Progenitor cell of endocrine pancreas (in vitro differentiated cells): ENCODE data around the gene CDH26. TPM values are rescaled to one million over a fixed set of nuclear protein-coding genes. Genes with fewer than 3 reads are reported as not detected.

ENCODE experiments used
- DNase-seq: peaks from one replicate; pipeline ENCODE4 v3.0.0; 2021; ENCODE audit warnings: low spot score; ENCODE audit not compliant: unreplicated experiment
- H3K27ac Mint-ChIP-seq: 2 replicates; pipeline ENCODE4 v1.8.0; 2021; ENCODE audit warnings: mild to moderate bottlenecking, moderate library complexity, mixed read lengths
- H3K27me3 Mint-ChIP-seq: 2 replicates; pipeline ENCODE4 v1.8.0; 2021; ENCODE audit warnings: mixed read lengths
- H3K36me3 Mint-ChIP-seq: 2 replicates; pipeline ENCODE4 v1.8.0; 2022; ENCODE audit warnings: mixed read lengths; ENCODE audit not compliant: insufficient read depth
- H3K4me1 Mint-ChIP-seq: 2 replicates; pipeline ENCODE4 v1.8.0; 2021; ENCODE audit warnings: low read depth, mixed read lengths
- H3K4me3 Mint-ChIP-seq: 2 replicates; pipeline ENCODE4 v1.8.0; 2021; ENCODE audit warnings: low read depth, mild to moderate bottlenecking, moderate library complexity, mixed read lengths
- H3K9me3 Mint-ChIP-seq: 2 replicates; pipeline ENCODE4 v1.8.0; 2021; ENCODE audit warnings: low read depth, mixed read lengths
- total RNA-seq: library from RNA; stranded (reverse); gene quantifications from 2 replicates; pipeline ENCODE4 v1.2.1, GENCODE V29; 2021
- TF ChIP-seq, protein P1 (sequence below): fragments of 200-600 bp; sonication (generic); IDR thresholded peaks from one replicate; pipeline ENCODE4 v1.5.0; 2021; ENCODE audit warnings: antibody characterized with exemption, mild to moderate bottlenecking; ENCODE audit not compliant: unreplicated experiment

Gene CDH26
- total RNA-seq, 1 donor from 2014 or later = 17.1 TPM

DNA sequence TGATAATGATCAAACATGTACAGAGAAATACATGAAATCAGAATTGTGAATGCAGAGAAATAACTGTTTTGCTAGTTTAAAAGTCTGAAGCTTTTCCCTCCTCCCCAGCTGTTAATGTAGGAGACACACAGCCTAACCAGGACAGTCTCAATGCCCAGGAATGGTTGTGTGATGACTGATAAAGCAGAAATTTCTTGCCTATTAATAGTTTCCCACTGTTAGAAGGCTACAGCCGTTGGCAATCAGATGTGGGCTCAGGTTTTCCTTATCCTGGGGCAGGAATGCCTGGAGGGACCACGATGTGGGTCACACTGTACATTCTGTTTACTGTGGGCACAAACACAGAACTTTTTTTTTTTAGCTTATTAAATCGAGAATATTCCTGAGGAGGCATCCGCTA is 20.0 kb upstream of the CDH26 start:
- peak overlapping the region; percentile 77 for H3K27ac Mint-ChIP-seq
- no peak for DNase-seq
- H3K27me3 Mint-ChIP-seq = peaks cover 14% of the 10 kb centered on the region
- H3K36me3 Mint-ChIP-seq = peaks cover 11% of the 10 kb centered on the region
- peak overlapping the region; percentile 70 for H3K4me3 Mint-ChIP-seq
- H3K4me1 Mint-ChIP-seq = peaks cover 23% of the 10 kb centered on the region
- TF ChIP-seq, protein P1, sequence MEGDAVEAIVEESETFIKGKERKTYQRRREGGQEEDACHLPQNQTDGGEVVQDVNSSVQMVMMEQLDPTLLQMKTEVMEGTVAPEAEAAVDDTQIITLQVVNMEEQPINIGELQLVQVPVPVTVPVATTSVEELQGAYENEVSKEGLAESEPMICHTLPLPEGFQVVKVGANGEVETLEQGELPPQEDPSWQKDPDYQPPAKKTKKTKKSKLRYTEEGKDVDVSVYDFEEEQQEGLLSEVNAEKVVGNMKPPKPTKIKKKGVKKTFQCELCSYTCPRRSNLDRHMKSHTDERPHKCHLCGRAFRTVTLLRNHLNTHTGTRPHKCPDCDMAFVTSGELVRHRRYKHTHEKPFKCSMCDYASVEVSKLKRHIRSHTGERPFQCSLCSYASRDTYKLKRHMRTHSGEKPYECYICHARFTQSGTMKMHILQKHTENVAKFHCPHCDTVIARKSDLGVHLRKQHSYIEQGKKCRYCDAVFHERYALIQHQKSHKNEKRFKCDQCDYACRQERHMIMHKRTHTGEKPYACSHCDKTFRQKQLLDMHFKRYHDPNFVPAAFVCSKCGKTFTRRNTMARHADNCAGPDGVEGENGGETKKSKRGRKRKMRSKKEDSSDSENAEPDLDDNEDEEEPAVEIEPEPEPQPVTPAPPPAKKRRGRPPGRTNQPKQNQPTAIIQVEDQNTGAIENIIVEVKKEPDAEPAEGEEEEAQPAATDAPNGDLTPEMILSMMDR = no peak
- H3K9me3 Mint-ChIP-seq = no peaks in the 10 kb centered on the region

DNA sequence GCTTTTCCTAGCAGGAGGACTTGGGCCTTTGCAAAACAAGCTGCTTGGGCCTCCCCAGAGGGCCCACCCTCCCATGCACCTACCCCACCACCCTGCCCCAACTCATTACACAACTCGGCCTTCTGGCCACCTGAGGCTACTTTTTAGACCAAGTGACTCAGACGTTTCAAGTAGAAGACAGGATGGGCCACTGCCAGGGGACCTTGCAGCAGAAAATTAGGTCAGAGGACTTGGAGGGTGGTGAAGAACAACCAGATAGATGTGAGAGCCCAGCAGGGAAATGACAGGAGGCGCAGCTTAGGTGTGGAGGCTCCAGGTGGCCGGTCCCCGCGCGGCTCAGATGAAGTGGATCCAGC is 19.5 kb upstream of the CDH26 start:
- Mint-ChIP-seq H3K9me3 (no peaks in the 10 kb centered on the region), H3K36me3 (peaks cover 11% of the 10 kb centered on the region), H3K27me3 (peaks cover 14% of the 10 kb centered on the region), H3K4me1 (peaks cover 23% of the 10 kb centered on the region), H3K27ac (peak overlapping the region; percentile 77), H3K4me3 (peak overlapping the region; percentile 70)
- TF ChIP-seq, protein P1 = no peak
- no peak for DNase-seq

DNA sequence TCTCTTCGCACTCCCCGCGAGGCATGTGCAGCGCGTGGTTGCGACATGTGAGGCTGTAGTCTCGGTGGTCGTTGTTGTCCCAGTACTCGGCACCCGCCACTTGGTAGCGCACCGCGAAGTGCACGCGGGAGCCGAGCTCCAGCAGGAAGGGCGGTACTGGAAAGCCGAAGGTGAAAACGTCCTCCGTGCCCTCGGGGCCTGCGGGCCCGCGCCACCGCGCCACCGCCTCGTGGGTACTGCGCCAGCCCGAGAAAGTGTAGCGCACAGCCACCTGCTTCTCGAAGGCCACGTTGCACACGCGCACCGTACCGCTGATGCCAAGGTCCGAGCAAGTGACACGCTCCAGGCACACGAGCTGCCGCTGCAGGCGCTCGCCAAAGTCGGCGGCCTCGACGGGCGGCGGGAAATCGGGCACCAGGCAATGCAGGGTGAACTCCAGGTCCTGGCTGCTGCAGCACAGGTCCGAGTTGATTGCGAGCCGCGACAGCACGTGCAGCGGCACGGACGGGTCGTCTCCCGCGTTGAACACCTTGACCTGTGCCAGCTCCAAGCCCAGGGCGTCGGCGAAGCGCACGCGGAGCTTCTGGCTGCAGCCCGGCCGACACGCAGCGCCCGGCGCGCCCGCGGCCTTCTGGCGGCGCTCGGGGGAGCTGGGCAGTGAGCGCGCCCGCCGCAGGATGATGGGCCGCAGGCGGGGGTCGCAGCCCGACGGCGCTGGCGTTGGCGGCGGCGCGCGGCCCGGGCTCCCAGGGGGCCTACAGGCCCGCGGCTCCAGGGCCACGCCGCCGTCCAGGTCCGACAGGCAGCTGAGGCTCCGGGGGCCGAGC is 19.0 kb upstream of the CDH26 start:
- Mint-ChIP-seq H3K36me3 (peaks cover 13% of the 10 kb centered on the region), H3K9me3 (no peaks in the 10 kb centered on the region), H3K4me3 (peak overlapping the region; percentile 91), H3K27ac (no peak overlapping the region), H3K4me1 (peaks cover 23% of the 10 kb centered on the region), H3K27me3 (peaks cover 14% of the 10 kb centered on the region)
- TF ChIP-seq, protein P1 = no peak
- DNase-seq = peak; percentile 24

DNA sequence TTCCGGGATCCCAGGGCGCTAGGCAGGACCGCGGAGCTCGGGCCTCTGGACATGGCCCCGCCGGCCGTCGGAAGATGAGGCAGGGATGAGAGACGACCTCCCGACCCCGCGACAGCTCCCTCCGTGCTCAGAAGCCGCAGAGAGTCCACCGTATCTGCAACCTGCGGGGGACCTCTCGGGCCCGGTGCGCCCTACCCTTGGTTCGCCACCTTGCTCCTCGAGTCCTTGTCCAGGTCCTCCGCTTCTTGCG is 18.4 kb upstream of the CDH26 start:
- TF ChIP-seq, protein P1 = no peak
- Mint-ChIP-seq H3K9me3 (no peaks in the 10 kb centered on the region), H3K27ac (peak overlapping the region; percentile 98), H3K4me3 (peak overlapping the region; percentile 91), H3K4me1 (peaks cover 23% of the 10 kb centered on the region), H3K36me3 (peaks cover 16% of the 10 kb centered on the region), H3K27me3 (peaks cover 12% of the 10 kb centered on the region)
- peak; percentile 23 for DNase-seq

DNA sequence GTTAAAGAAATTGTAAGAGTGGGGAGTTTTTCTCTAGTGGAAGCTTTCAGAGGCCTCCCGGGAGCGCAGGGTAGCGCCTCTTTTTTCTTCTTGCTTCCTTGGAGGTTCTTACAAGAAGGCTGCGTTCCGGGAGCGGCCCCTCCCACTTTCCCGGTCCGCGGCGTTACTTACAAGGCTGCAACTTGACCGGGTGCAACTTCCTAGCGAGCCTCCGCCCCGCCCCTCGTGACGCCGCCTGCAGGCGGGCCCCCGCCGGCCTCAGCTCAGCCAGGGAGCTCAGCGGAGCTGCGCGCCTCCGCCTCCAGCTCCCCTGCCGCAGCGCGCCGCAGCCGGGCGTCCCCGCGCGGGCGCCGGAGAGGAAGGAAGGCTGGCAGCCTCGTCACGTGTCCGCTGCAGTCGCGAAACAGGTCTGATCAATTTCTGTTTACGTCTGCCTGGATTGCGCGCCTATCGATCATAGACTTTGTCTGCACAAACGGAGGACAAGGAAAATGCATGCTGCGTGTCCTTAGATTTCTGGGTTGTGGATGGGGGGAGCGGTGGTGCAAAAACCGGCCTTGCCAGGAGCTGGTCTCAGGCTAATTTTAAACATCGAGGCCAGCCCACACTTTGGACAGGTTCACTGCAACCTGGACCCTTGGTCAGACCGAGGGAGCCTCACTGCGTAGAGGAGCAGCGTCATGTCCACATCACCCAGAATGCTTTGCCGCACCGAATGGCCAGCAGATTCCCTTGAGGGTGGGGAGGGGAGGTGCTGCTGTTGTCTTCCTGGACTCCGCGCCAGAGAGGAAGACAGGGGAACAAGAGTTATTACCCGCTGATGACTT is 17.9 kb upstream of the CDH26 start, which contains the start of the genes FAM217B and PPP1R3D:
Gene FAM217B (plus strand): TSS at position 261 of the 827 bp plus-strand sequence. CDS start 3,555 bp downstream, outside the sequence.
Gene PPP1R3D (minus strand): TSS at position 177 of the 827 bp plus-strand sequence. CDS start 374 bp downstream, outside the sequence.
- Mint-ChIP-seq H3K27ac (peak within 1 kb of the TSS; percentile 98), H3K9me3 (no peaks in the 10 kb centered on the region), H3K27me3 (peaks cover 7% of the 10 kb centered on the region), H3K4me3 (peak within 1 kb of the TSS; percentile 91), H3K36me3 (peaks cover 16% of the 10 kb centered on the region), H3K4me1 (peaks cover 23% of the 10 kb centered on the region)
- TF ChIP-seq, protein P1 = peak; percentile 33
- peak; percentile 91 for DNase-seq
